ENCODE measurements around the gene RNASEH2A.

DNA sequence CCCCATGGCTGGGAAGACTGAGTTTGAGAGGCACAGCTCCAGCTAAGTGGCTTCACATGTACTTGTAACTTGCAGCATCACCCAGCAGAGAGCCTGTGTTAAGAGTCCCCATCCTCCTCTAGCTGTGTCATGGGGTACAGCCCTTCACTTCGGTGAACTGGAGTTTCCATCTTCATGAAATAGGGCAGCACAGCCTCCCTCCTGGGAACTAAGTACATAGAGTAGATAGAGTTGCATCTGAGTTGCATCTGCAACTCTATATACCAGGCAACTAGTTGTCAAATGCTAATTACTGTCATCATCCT, 6.0 kb upstream of the RNASEH2A start:
- TF ChIP-seq CTCF (IDR thresholded peaks at IDR 0.05; ENCODE audit: insufficient read depth, low read depth, low read length) (no peak), EZH2 (IDR thresholded peaks at IDR 0.05; ENCODE audit: insufficient read depth, low read length) (no peak)

Data from astrocyte (in vitro differentiated cells and primary cell).